ENCODE results near the gene LITAF. TPM values are rescaled to one million over a fixed set of nuclear protein-coding genes. Genes with fewer than 3 reads are reported as not detected.

The LITAF gene
- total and polyA plus RNA-seq, 2 experiments from 2014 or later, result 83.2 to 150 TPM

DNA sequence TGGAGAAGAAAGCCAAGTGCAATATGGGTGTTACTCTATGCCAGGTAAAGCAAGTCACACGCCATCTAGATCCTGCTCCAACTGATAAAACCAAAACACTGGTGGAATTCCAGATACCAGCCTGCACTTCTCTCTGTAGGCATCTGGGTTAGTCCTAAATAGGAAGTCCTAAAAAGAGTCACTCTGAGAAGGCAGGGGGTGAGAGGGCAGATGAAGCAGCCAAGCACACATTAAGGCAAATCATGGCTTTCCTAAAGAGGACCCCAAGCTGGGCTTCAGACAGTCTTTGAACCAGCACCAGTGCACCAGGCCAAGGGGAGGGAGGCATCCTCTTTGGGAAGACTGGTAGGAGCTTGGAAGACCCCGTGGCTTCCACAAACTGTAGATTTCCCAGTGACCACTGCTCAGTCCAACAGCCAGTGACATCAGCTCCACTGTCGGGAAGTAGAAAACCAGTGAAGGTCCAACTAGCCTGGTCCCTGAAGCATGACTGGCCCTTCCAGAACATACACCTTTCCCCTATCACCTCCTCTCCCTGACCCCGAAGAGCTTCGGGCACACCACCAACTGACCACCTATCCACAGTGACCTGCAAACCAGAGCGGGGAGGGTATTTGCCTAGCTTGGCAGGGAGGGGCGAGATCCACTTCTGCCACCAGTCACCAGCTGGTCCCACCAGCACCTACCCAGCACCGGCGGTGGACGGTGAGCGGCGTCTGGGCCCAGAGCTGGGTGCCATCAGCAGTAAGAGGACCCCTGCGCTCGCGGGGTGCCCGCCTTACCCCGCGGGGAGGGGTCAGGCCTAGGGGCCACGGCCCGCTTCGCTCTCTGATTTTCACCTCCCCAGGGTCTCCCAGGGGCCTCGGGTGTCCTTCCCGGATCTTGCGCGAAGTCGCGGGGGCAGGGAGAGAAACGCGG, 1.0 kb downstream of the LITAF start:
- TF ChIP-seq EZH2phosphoT487 (IDR thresholded peaks at IDR 0.05; ENCODE audit: insufficient read depth, low read depth) (no peak), EZH2 (IDR thresholded peaks at IDR 0.05; ENCODE audit: insufficient read depth, poor library complexity, severe bottlenecking) (no peak)
- Histone ChIP-seq H3K36me3 (ENCODE audit: low read depth) (no peaks in the 10 kb centered on the region), H3K79me2 (ENCODE audit: insufficient read depth) (peaks cover 68% of the 10 kb centered on the region), H3F3A (ENCODE audit: insufficient read depth) (peaks cover 37% of the 10 kb centered on the region), H3K9ac (peak overlapping the region; percentile 95), H3K27ac (peak overlapping the region; percentile 72), H2AFZ (peak overlapping the region; percentile 16; the same call in 1 of the 2 replicates), H3K9me2 (ENCODE audit: insufficient read depth) (no peaks in the 10 kb centered on the region), H3K27me3 (replicated peaks; ENCODE audit: insufficient read depth) (no peaks in the 10 kb centered on the region), H4K20me1 (ENCODE audit: insufficient read depth) (peaks cover 7% of the 10 kb centered on the region; the same call in 1 of the 2 replicates), H3K9me3 (ENCODE audit: low read depth) (no peaks in the 10 kb centered on the region), H3K4me3 (peak overlapping the region; percentile 86), H3K4me1 (ENCODE audit: insufficient read depth) (peaks cover 40% of the 10 kb centered on the region), H3K4me2 (ENCODE audit: unreplicated experiment) (peak overlapping the region; percentile 96)
- in situ Hi-C loops (cut with MboI), result no loop called here
- peak; percentile 60 for DNase-seq
- WGBS, 2 experiments (ENCODE audit: low coverage in 1 of 2, low lambda C conversion rate in 2 of 2, missing lambda C conversion rate in 2 of 2), result 14% methylated on average over 27 to 28 of the region's 29 CpGs

DNA sequence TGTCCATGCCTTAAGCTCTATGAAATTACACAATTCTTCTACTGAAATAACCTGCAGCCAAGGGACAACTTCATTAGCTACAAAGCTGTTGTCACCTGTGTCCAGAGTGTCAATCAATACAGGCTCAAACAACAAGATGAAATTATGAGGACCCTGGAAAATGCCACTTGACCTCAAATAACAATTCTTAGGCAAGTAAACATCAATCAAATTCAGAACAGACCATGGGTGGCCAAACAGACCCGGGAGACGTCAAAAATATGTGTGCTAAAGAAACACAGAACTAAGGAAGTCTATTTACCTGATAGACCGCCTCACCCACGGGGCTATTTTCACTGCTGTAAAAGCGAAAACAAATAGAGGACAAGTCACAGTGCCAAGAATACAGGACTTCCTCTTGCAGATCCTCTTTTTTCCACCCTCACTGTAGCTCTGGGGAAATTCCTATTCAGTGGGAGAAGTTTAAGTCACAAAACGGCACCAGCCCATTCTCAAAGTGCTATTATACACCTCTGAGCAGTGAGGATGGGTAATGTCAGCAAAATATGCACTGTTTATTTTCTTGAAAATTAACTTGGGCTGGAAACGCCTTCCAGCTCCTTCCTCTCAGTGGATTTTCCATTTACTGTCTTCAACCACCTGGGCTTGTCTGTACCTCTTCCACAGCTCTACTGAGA, 2.7 kb downstream of the LITAF start:
- TF ChIP-seq EZH2 (IDR thresholded peaks at IDR 0.05; ENCODE audit: insufficient read depth, poor library complexity, severe bottlenecking) (no peak), EZH2phosphoT487 (IDR thresholded peaks at IDR 0.05; ENCODE audit: insufficient read depth, low read depth) (no peak)
- in situ Hi-C loops (cut with MboI), result no loop called here
- peak overlapping the region; percentile 23 for H3K4me3 ChIP-seq
- peaks cover 82% of the 10 kb centered on the region for H3K79me2 ChIP-seq (ENCODE audit: insufficient read depth)
- peak overlapping the region; percentile 19; the same call in 1 of the 2 replicates for H3K9ac ChIP-seq
- H3K4me2 ChIP-seq (ENCODE audit: unreplicated experiment), result peak overlapping the region; percentile 21
- H3K9me3 ChIP-seq (ENCODE audit: low read depth), result no peaks in the 10 kb centered on the region
- peaks cover 7% of the 10 kb centered on the region; the same call in 1 of the 2 replicates for H4K20me1 ChIP-seq (ENCODE audit: insufficient read depth)
- H3F3A ChIP-seq (ENCODE audit: insufficient read depth), result peaks cover 37% of the 10 kb centered on the region
- no peaks in the 10 kb centered on the region for H3K27me3 ChIP-seq (replicated peaks; ENCODE audit: insufficient read depth)
- H3K9me2 ChIP-seq (ENCODE audit: insufficient read depth), result no peaks in the 10 kb centered on the region
- H3K27ac ChIP-seq, result peak overlapping the region; percentile 31; the same call in 1 of the 2 replicates
- no peak for DNase-seq
- no peak overlapping the region for H2AFZ ChIP-seq
- 54 to 64% methylated on average over 7 of the region's 7 CpGs for WGBS, 2 experiments (ENCODE audit: low coverage in 1 of 2, low lambda C conversion rate in 2 of 2, missing lambda C conversion rate in 2 of 2)
- no peaks in the 10 kb centered on the region for H3K36me3 ChIP-seq (ENCODE audit: low read depth)
- peaks cover 40% of the 10 kb centered on the region for H3K4me1 ChIP-seq (ENCODE audit: insufficient read depth)

DNA sequence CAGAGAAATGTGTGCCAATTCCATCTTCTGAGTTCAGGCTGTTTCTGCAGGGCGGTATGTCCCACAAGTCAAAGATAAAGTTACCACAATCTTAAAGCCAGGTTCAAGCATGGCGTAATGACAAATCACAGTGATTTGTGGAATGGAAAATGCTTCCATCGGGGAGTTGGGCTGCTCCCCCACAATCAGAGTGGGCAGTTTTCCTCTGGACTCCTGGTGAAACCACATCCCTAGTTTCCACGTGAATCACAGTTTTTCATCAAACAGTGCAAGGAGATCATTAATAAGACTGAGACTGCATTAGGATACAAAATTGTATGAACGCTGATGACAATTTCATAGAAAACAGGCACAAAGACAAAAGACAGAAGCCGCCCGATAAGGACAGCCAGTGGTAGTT, 3.6 kb downstream of the LITAF start:
- WGBS, 2 experiments (ENCODE audit: low coverage in 1 of 2, low lambda C conversion rate in 2 of 2, missing lambda C conversion rate in 2 of 2), result 62 to 63% methylated on average over 7 of the region's 7 CpGs
- H3K4me2 ChIP-seq (ENCODE audit: unreplicated experiment), result peak overlapping the region; percentile 33
- peak overlapping the region; percentile 31 for H3K27ac ChIP-seq
- in situ Hi-C loops (cut with MboI), result no loop called here
- DNase-seq, result peak; percentile 59
- H3K9me3 ChIP-seq (ENCODE audit: low read depth), result no peaks in the 10 kb centered on the region
- peak overlapping the region; percentile 11 for H3K4me3 ChIP-seq
- H3K79me2 ChIP-seq (ENCODE audit: insufficient read depth), result peaks cover 90% of the 10 kb centered on the region
- 0 out of 2 replicates have a peak overlapping the region, but pooled peaks have one; percentile 19 for H3K9ac ChIP-seq
- H4K20me1 ChIP-seq (ENCODE audit: insufficient read depth), result peaks cover 7% of the 10 kb centered on the region; the same call in 1 of the 2 replicates
- no peaks in the 10 kb centered on the region for H3K9me2 ChIP-seq (ENCODE audit: insufficient read depth)
- TF ChIP-seq EZH2 (IDR thresholded peaks at IDR 0.05; ENCODE audit: insufficient read depth, poor library complexity, severe bottlenecking), result no peak
- H3F3A ChIP-seq (ENCODE audit: insufficient read depth), result peaks cover 37% of the 10 kb centered on the region
- H3K27me3 ChIP-seq (replicated peaks; ENCODE audit: insufficient read depth), result no peaks in the 10 kb centered on the region
- no peaks in the 10 kb centered on the region for H3K36me3 ChIP-seq (ENCODE audit: low read depth)
- H2AFZ ChIP-seq, result no peak overlapping the region
- peaks cover 40% of the 10 kb centered on the region for H3K4me1 ChIP-seq (ENCODE audit: insufficient read depth)

DNA sequence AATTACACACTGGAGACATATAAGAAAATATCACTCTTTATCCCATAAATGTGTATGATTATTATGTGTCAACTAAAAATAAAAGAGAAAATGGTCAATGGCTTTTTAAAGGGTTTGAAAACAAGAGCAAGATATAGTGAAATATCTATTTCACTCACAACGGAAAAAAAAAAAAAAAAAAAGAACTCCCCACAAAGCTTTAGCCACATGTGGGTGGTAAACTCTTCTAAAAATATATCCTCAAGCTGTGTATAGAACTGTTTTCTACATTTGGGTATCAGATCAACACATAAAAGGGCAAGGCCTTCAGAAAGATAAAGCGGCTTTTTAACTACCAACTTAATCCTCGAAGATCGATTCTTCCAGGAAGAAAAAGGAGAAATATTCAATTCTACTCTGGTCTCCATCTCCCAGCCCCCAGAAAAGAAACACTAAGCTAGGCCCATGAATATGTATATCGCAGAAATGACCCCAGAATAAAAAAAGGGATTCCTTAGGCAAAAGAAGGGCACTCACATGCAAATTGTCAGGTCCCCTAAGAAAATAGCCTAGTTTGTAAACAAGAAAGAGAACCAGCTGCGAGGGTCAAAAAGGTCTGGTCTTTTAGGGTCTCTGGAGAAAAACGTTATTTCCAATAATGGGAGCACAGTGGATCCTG, 4.4 kb downstream of the LITAF start:
- in situ Hi-C loops (cut with MboI), result no loop called here

More for the DNA sequence above, 4.4 kb downstream of the LITAF start:
- peaks cover 12% of the 10 kb centered on the region; the same call in 1 of the 2 replicates for H4K20me1 ChIP-seq (ENCODE audit: insufficient read depth)
- no peaks in the 10 kb centered on the region for H3K9me3 ChIP-seq (ENCODE audit: low read depth)
- H3F3A ChIP-seq (ENCODE audit: insufficient read depth), result peaks cover 37% of the 10 kb centered on the region
- peaks cover 36% of the 10 kb centered on the region for H3K4me1 ChIP-seq (ENCODE audit: insufficient read depth)
- no peak for DNase-seq
- no peak overlapping the region for H3K4me3 ChIP-seq
- H3K9ac ChIP-seq, result no peak overlapping the region
- H3K79me2 ChIP-seq (ENCODE audit: insufficient read depth), result peaks cover 94% of the 10 kb centered on the region
- H3K27ac ChIP-seq, result peak overlapping the region; percentile 31; the same call in 1 of the 2 replicates
- H3K9me2 ChIP-seq (ENCODE audit: insufficient read depth), result no peaks in the 10 kb centered on the region
- H3K36me3 ChIP-seq (ENCODE audit: low read depth), result no peaks in the 10 kb centered on the region
- H3K4me2 ChIP-seq (ENCODE audit: unreplicated experiment), result no peak overlapping the region
- 85 to 92% methylated on average over 7 of the region's 7 CpGs for WGBS, 2 experiments (ENCODE audit: low coverage in 1 of 2, low lambda C conversion rate in 2 of 2, missing lambda C conversion rate in 2 of 2)
- H2AFZ ChIP-seq, result no peak overlapping the region
- TF ChIP-seq EZH2phosphoT487 (IDR thresholded peaks at IDR 0.05; ENCODE audit: insufficient read depth, low read depth) (no peak), EZH2 (IDR thresholded peaks at IDR 0.05; ENCODE audit: insufficient read depth, poor library complexity, severe bottlenecking) (no peak)
- no peaks in the 10 kb centered on the region for H3K27me3 ChIP-seq (replicated peaks; ENCODE audit: insufficient read depth)
